ENCODE results near the gene TPRA1.

The TPRA1 gene

GRCh38 chr3:127590593-127591465 lies at the start of gene TPRA1:
TSS of gene TPRA1 (minus strand) at chr3:127590733. CDS start at chr3:127580146, 10,587 bp downstream.
- DNase-seq: peak; percentile 92

GRCh38 chr3:127640042-127640355 lies 49.5 kb upstream of the TPRA1 start:
- DNase-seq: no peak

- no peak for DNase-seq
Measured at GRCh38 chr3:127639173-127640041, 48.9 kb upstream of the TPRA1 start.

- DNase-seq: no peak
Measured at GRCh38 chr3:127637971-127638370, 47.4 kb upstream of the TPRA1 start.

GRCh38 chr3:127637546-127637945 lies 47.0 kb upstream of the TPRA1 start:
- peak; percentile 71 for DNase-seq

GRCh38 chr3:127634653-127635052 lies 44.1 kb upstream of the TPRA1 start:
- DNase-seq: no peak

- no peak for DNase-seq
Measured at GRCh38 chr3:127632035-127632820, 41.7 kb upstream of the TPRA1 start.

- no peak for DNase-seq
Measured at GRCh38 chr3:127630811-127631714, 40.5 kb upstream of the TPRA1 start.

- DNase-seq: no peak
Measured at GRCh38 chr3:127629467-127630403, 39.2 kb upstream of the TPRA1 start.

GRCh38 chr3:127628788-127629466 lies 38.4 kb upstream of the TPRA1 start, which contains the start of gene PODXL2:
TSS of gene PODXL2 (plus strand) at chr3:127629185. CDS start at chr3:127629220, 35 bp downstream.
- DNase-seq: no peak

- DNase-seq: no peak
Measured at GRCh38 chr3:127628426-127628787, 37.9 kb upstream of the TPRA1 start.

- no peak for DNase-seq
Measured at GRCh38 chr3:127625821-127626220, 35.3 kb upstream of the TPRA1 start.

- DNase-seq: no peak
Measured at GRCh38 chr3:127624063-127624462, 33.5 kb upstream of the TPRA1 start.

GRCh38 chr3:127622772-127623576 lies 32.4 kb upstream of the TPRA1 start:
- no peak for DNase-seq

GRCh38 chr3:127622031-127622430 lies 31.5 kb upstream of the TPRA1 start:
- no peak for DNase-seq

GRCh38 chr3:127620637-127621375 lies 30.3 kb upstream of the TPRA1 start:
- no peak for DNase-seq

- DNase-seq: no peak
Measured at GRCh38 chr3:127618891-127619290, 28.4 kb upstream of the TPRA1 start.

GRCh38 chr3:127616836-127617605 lies 26.5 kb upstream of the TPRA1 start:
- DNase-seq: no peak

Measured in activated CD4-positive, alpha-beta T cell treated with anti-CD3 and anti-CD28 coated beads, Interleukin-2, amount 50 U/mL, for 16 hours (primary cell).